Tibial nerve (tissue), 4 donors: Measurements from ENCODE around the gene GSTM3. TPM values are rescaled to one million over a fixed set of nuclear protein-coding genes. Genes with fewer than 3 reads are reported as not detected.
A peak's percentile ranks its signal among the peaks of the same experiment; 100 is the strongest.

Experiments used
- DNase-seq, 2 donors: peaks; one replicate each; pipeline ENCODE4 v3.0.0-alpha.2; 2019; ENCODE audit warnings: low spot score in 2 of 2
- H3K27ac ChIP-seq, 4 donors: fragments of 200-600 bp; sonication (generic) in 3 of 4; one replicate each; pipeline ENCODE4 v1.5.1; 2017 to 2019; ENCODE audit warnings: mild to moderate bottlenecking in 1 of 4
- H3K27me3 ChIP-seq, 2 donors: fragments of 200-600 bp; sonication (generic) in 1 of 2; one replicate each; pipeline versions ENCODE4 v1.5.1 to v1.6.0; 2017 to 2019
- H3K36me3 ChIP-seq, 3 donors: fragments of 200-600 bp; sonication (generic); one replicate each; pipeline ENCODE4 v1.5.1; 2018 to 2019
- H3K4me1 ChIP-seq, 4 donors: fragments of 200-600 bp; sonication (generic) in 3 of 4; one replicate each; pipeline ENCODE4 v1.5.1; 2017 to 2019
- H3K4me3 ChIP-seq, 4 donors: fragments of 200-600 bp; sonication (generic) in 3 of 4; one replicate each; pipeline ENCODE4 v1.5.1; 2017 to 2019; ENCODE audit warnings: mild to moderate bottlenecking in 1 of 4, moderate library complexity in 1 of 4
- H3K9me3 ChIP-seq, 4 donors: fragments of 200-600 bp; sonication (generic) in 3 of 4; one replicate each; pipeline ENCODE4 v1.5.1; 2017 to 2019
- EP300 ChIP-seq, 2 donors: sonication (generic); formaldehyde crosslinking; IDR thresholded peaks; one replicate each; pipeline ENCODE4 v1.6.1; 2017; ENCODE audit warnings: antibody characterized with exemption in 2 of 2, mild to moderate bottlenecking in 1 of 2
- POLR2A ChIP-seq, 2 donors: fragments of 450-650 bp; IDR thresholded peaks; one replicate each; pipeline ENCODE4 v1.6.1; 2017; ENCODE audit warnings: antibody characterized with exemption in 2 of 2, mild to moderate bottlenecking in 2 of 2, moderate library complexity in 2 of 2
- WGBS, 2 donors: methylation state at CpG; one replicate each; pipeline ENCODE4 v1.1.5; 2018; 5-methylcytosine and 5-hydroxymethylcytosine counted together
- total RNA-seq, 4 donors: library from RNA; depleted of rRNA; stranded (reverse); fragments of >200 nt; gene quantifications; one replicate each; pipeline ENCODE4 v1.1.0, GENCODE V29; 2016
- TF ChIP-seq, protein P1 (sequence below), 5 experiments: fragments of 200-600 bp in 3 of 5; fragments of 450-650 bp in 2 of 5; sonication (generic) in 3 of 5; IDR thresholded peaks; one replicate each; pipeline ENCODE4 v1.5.1; 2016 to 2019; ENCODE audit warnings: antibody characterized with exemption in 5 of 5, mild to moderate bottlenecking in 3 of 5, moderate library complexity in 2 of 5

GSTM3 gene
- total RNA-seq, 4 donors from 2014 or later, result 37.2 to 134 (median 79.7) TPM

DNA sequence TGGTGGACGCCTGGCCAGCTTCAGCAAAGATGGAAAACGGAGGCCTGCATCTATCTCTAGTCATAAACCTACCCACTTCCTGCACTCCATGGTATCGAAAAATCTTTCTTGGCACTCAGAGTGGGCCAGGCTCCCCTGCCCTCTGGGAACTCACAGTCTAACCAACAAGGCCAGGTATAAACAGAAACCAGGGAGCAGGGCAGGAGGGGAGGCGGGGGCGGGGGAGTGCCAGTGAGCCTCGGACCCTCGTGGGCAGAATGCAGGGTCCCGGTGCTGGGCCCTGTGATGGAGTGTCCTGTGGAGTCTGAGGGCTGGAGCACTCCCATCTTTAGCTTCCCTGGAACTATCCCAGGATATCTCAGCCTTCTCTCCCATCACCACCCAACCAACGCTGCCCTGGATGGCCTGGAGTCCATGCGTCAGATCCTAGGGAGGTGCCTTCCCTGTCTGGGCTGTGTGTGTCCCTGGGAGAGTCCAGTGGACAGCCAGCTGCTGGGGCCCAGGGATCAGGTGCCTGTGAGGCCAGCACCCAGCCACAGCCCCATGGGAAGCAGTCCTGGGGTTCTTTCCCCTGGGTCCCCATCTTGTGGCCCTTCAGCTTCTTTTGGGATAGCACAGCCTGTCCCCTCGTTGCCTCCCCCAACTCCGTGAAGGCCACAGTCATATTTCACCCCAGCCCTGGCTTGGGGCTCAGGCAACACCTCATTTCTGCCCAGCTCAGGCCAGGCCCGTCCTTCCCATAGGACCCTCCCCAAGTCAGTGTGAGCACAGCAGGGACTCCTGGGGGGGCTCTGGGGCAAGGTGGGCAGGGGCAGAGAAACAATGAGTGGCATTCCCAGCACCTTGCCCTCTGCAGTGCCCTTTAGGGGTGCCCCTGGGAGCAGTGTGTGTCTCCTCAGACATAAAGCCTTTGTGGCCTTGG, 24.0 kb upstream of the GSTM3 start:
- Histone ChIP-seq H3K27ac (peak overlapping the region in 1 of 4 donors; percentile 83), H3K36me3 (no peaks in the 10 kb centered on the region), H3K4me1 (peaks cover 0 to 10% (median 0%) of the 10 kb centered on the region in 4 donors), H3K9me3 (no peaks in the 10 kb centered on the region), H3K4me3 (no peak overlapping the region), H3K27me3 (no peaks in the 10 kb centered on the region)
- 89 to 90% methylated on average over 13 of the region's 13 CpGs for WGBS, 2 donors
- peak in 1 of 2 donors; percentile 3 for DNase-seq
- TF ChIP-seq EP300 (IDR thresholded peaks at IDR 0.05), result no peak

DNA sequence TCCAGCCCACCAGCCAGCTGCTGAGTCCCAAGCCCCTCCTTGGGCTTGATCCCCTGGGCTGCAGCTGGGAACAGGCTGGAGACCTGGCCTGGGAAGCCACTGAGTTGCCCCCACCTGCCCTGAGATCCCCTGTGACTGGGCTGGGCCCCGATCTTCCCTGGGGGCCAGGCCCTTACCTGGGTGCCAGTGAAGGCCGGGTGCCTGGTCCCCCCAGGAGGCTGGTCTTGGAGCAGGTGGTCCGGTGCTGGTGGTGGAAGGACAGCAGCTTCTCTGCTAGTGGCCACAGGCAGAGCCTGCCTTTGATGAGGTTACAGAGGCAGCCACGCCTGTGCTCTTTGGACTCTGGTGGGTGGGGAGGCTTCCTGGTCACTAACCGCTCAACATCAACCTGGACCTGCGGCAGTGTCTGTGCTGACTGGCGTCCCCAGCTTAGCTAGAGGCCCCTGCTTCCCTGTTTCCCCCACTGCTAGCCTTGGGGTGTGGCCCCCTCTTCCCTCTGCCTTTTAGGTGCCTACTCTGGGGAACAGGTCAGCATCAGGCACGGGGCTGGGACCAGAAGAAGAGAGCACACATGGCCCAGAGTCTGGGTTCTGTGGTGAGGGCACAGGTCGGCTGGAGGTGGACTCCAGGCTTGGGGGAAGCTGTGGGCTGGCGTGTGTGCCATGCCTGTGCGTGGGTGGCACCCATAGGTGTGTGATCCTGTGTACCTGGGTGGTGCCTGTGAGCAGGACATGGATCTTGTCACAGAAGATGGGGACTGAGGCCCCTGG, 23.0 kb upstream of the GSTM3 start, which contains the start of gene EPS8L3:
EPS8L3 (minus strand) TSS at position 278 of the 770 bp plus-strand sequence. CDS start 2,174 bp downstream, outside the sequence.
- WGBS, 2 donors, result 90 to 93% methylated on average over 10 to 11 of the region's 11 CpGs
- TF ChIP-seq POLR2A (IDR thresholded peaks at IDR 0.05), result no peak
- TF ChIP-seq, protein P1, sequence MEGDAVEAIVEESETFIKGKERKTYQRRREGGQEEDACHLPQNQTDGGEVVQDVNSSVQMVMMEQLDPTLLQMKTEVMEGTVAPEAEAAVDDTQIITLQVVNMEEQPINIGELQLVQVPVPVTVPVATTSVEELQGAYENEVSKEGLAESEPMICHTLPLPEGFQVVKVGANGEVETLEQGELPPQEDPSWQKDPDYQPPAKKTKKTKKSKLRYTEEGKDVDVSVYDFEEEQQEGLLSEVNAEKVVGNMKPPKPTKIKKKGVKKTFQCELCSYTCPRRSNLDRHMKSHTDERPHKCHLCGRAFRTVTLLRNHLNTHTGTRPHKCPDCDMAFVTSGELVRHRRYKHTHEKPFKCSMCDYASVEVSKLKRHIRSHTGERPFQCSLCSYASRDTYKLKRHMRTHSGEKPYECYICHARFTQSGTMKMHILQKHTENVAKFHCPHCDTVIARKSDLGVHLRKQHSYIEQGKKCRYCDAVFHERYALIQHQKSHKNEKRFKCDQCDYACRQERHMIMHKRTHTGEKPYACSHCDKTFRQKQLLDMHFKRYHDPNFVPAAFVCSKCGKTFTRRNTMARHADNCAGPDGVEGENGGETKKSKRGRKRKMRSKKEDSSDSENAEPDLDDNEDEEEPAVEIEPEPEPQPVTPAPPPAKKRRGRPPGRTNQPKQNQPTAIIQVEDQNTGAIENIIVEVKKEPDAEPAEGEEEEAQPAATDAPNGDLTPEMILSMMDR (IDR thresholded peaks at IDR 0.05), result no peak
- Histone ChIP-seq H3K9me3 (no peaks in the 10 kb centered on the region), H3K27ac (peak within 1 kb of the TSS in 1 of 4 donors; percentile 83), H3K27me3 (no peaks in the 10 kb centered on the region), H3K4me1 (peaks cover 0 to 10% (median 0%) of the 10 kb centered on the region in 4 donors), H3K4me3 (peak within 1 kb of the TSS in 1 of 4 donors; percentile 23), H3K36me3 (no peaks in the 10 kb centered on the region)
- DNase-seq, result peak in 1 of 2 donors; percentile 4

DNA sequence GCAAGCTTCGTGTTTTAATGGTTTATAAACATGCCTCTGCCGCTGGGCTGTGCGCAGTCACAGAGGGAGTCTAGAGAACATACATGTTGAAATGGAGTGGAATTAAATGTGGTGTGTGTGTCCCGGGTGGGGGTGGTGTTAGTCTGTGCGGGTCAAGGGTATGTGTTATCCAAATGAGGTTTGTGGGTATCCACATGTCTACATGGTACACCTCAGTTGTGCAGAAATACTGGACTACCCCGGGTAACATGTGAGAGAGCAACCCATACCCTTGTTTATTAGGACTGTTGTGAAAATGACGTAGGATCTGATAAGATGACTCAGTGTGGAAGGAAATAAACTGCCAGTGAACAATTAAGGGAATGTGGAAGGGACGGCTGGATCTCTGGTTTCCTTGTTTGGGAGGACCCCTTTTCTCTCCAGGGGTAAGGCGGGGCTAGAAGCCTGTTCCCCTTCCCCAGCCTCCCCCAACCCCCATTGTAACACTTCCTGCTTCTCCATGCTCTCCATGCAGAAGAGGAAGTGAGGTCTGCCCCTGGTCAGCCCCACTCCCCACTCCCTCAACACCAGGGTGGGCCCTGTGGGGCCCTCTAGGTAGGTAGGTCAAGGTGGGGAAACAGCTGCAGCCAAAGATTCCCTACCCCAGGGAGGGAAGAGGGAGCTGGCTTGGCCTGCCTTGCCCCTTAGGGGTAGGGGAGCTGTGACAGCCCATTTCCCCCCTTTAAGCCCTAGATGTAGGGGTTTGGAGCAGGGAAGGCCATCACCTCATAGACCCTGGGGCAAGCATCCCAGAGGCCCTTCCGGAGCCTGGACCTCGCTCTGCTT, 22.2 kb upstream of the GSTM3 start:
- Histone ChIP-seq H3K4me3 (peak overlapping the region in 1 of 4 donors; percentile 23), H3K4me1 (peaks cover 0 to 10% (median 0%) of the 10 kb centered on the region in 4 donors), H3K27ac (peak overlapping the region in 1 of 4 donors; percentile 83), H3K27me3 (no peaks in the 10 kb centered on the region), H3K9me3 (no peaks in the 10 kb centered on the region), H3K36me3 (no peaks in the 10 kb centered on the region)
- DNase-seq, result no peak
- 72 to 82% methylated on average over 10 to 11 of the region's 11 CpGs for WGBS, 2 donors
- TF ChIP-seq, protein P1 (IDR thresholded peaks at IDR 0.05), result no peak
- TF ChIP-seq EP300 (IDR thresholded peaks at IDR 0.05) (no peak), POLR2A (IDR thresholded peaks at IDR 0.05) (no peak)

DNA sequence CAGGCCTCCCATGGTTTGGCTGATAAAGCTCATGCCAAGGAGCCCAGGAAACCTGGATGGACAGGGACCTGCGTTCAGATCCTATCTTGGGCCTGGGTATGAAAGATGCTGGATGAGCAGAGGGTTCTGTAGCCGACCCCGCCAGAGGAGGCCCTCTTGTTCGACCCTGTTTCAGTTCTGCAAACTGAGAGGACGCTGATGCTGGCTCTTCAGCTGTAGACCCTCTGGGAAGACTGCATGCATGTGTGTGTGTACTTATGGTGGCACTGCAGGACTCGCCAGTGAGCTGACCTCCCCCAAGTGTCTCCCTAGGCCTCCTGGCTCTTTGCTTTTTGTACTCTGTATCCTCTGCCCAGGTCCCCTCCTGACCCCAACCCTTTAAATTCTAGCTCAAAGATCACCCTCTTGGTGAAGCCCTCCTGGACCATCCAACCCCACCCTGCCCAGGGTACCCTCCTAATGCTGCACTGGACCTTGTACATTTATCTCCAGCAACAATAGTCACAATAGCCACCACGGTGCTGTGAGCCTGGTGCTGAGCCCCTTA, 21.3 kb upstream of the GSTM3 start:
- TF ChIP-seq EP300 (IDR thresholded peaks at IDR 0.05), result no peak
- TF ChIP-seq, protein P1 (IDR thresholded peaks at IDR 0.05), result no peak
- no peak for TF ChIP-seq POLR2A (IDR thresholded peaks at IDR 0.05)
- peak overlapping the region in 1 of 4 donors; percentile 23 for H3K4me3 ChIP-seq
- WGBS, 2 donors, result 87 to 89% methylated on average over 6 to 7 of the region's 7 CpGs

More for the DNA sequence above, 21.3 kb upstream of the GSTM3 start:
- Histone ChIP-seq H3K36me3 (no peaks in the 10 kb centered on the region), H3K9me3 (no peaks in the 10 kb centered on the region), H3K27me3 (no peaks in the 10 kb centered on the region), H3K4me1 (peaks cover 0 to 10% (median 0%) of the 10 kb centered on the region in 4 donors), H3K27ac (peak overlapping the region in 1 of 4 donors; percentile 83)
- DNase-seq, result no peak
